Activated naive CD4-positive, alpha-beta T cell treated with anti-CD3 and anti-CD28 coated beads for 36 hours (primary cell): ENCODE measurements around the gene GPR173. TPM values are rescaled to one million over a fixed set of nuclear protein-coding genes. Genes with fewer than 3 reads are reported as not detected.

Source experiments
- CTCF ChIA-PET: fragments of 350-600 bp; sonication (Branson Sonifier 250); formaldehyde crosslinking; loops from one replicate; lab custom pipeline; 2021; ENCODE audit warnings: antibody characterized with exemption; lab: Charles Lee
- DNase-seq: peaks from one replicate; pipeline ENCODE4 v3.0.0-alpha.2; 2020
- H3K27ac Mint-ChIP-seq: one replicate; pipeline ENCODE4 v1.8.0; 2021; ENCODE audit warnings: mild to moderate bottlenecking, mixed read lengths
- H3K27me3 Mint-ChIP-seq: one replicate; pipeline ENCODE4 v1.8.0; 2021; ENCODE audit warnings: low read depth, mixed read lengths
- H3K36me3 Mint-ChIP-seq: one replicate; pipeline ENCODE4 v1.8.0; 2021; ENCODE audit warnings: low read depth, mixed read lengths
- H3K4me1 Mint-ChIP-seq: one replicate; pipeline ENCODE4 v1.8.0; 2021; ENCODE audit warnings: low read depth, mixed read lengths
- H3K4me3 Mint-ChIP-seq: one replicate; pipeline ENCODE4 v1.8.0; 2021; ENCODE audit warnings: mild to moderate bottlenecking, moderate library complexity, mixed read lengths
- H3K9me3 Mint-ChIP-seq: one replicate; pipeline ENCODE4 v1.8.0; 2021; ENCODE audit warnings: mixed read lengths
- intact Hi-C: fragments of 100-400 bp; cut with micrococcal nuclease; formaldehyde crosslinking; loops from one replicate; pipeline ENCODE4 v1.15.1; 2023
- total RNA-seq, 2 experiments: library from RNA; stranded (reverse); gene quantifications; one replicate each; pipeline ENCODE4 v1.2.3, GENCODE V29; 2021

GPR173 gene
- total RNA-seq, 2 experiments from 2014 or later = 0.05 TPM; not detected in 1

- H3K27ac Mint-ChIP-seq = peak overlapping the region; percentile 85
- H3K9me3 Mint-ChIP-seq = no peaks in the 10 kb centered on the region
- peaks cover 36% of the 10 kb centered on the region for H3K36me3 Mint-ChIP-seq
- no peak for DNase-seq
- H3K4me3 Mint-ChIP-seq = peak overlapping the region; percentile 23
- H3K4me1 Mint-ChIP-seq = peaks cover 66% of the 10 kb centered on the region
- intact Hi-C loops = loop anchor here (10.0 kb wide), 2 partner anchors 631 to 1189 kb away; partner anchors contain the start of gene MAGED1
- H3K27me3 Mint-ChIP-seq = no peaks in the 10 kb centered on the region
- CTCF ChIA-PET = no interaction called here
These were observed 35.5 kb downstream of the GPR173 start for GRCh38 chrX:53084043-53084570.

GRCh38 chrX:53084863-53085262, 36.3 kb downstream of the GPR173 start:
- Mint-ChIP-seq H3K27me3 (no peaks in the 10 kb centered on the region), H3K9me3 (no peaks in the 10 kb centered on the region), H3K27ac (no peak overlapping the region), H3K36me3 (peaks cover 36% of the 10 kb centered on the region), H3K4me3 (no peak overlapping the region), H3K4me1 (peaks cover 69% of the 10 kb centered on the region)
- intact Hi-C loops = loop anchor here (10.0 kb wide), 2 partner anchors 630 to 1190 kb away; partner anchors contain the start of gene MAGED1
- no peak for DNase-seq
- CTCF ChIA-PET = no interaction called here

- Mint-ChIP-seq H3K36me3 (peaks cover 36% of the 10 kb centered on the region), H3K4me1 (peaks cover 67% of the 10 kb centered on the region), H3K4me3 (no peak overlapping the region), H3K27ac (peak overlapping the region; percentile 70), H3K9me3 (no peaks in the 10 kb centered on the region), H3K27me3 (no peaks in the 10 kb centered on the region)
- DNase-seq = no peak
- intact Hi-C loops = loop anchor here (10.0 kb wide), 2 partner anchors 629 to 1191 kb away; partner anchors contain the start of gene MAGED1
- CTCF ChIA-PET = no interaction called here
These were observed 37.2 kb downstream of the GPR173 start for GRCh38 chrX:53085661-53086229.

GRCh38 chrX:53086464-53086863, 37.9 kb downstream of the GPR173 start:
- intact Hi-C loops = loop anchor here (10.0 kb wide), 2 partner anchors 628 to 1192 kb away; partner anchors contain the start of gene MAGED1
- Mint-ChIP-seq H3K27ac (peak overlapping the region; percentile 70), H3K4me3 (no peak overlapping the region), H3K36me3 (peaks cover 36% of the 10 kb centered on the region), H3K4me1 (peaks cover 64% of the 10 kb centered on the region), H3K9me3 (no peaks in the 10 kb centered on the region), H3K27me3 (no peaks in the 10 kb centered on the region)
- CTCF ChIA-PET = no interaction called here
- DNase-seq = no peak

DNA sequence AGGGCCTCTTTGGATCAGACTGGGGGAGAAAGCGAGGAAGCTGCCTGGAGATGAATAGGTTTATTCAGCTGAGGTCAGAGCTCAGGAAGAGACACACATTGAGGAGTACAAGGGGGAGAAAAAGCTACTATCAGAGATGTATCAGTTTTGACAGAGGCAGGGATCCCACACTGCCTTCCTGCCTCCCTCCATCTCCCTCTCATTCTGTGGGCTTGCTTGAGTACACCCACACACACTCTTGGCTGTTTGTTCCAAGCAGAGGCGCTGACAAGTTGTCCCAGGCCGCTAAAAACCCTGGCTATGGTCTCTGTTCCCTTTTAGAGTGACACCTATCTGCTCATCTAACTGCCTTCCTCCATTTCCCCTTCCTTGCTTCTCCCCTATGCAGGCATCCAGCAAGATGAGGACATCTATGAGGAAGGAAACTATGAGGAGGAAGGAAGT, 38.8 kb downstream of the GPR173 start:
- no peak for DNase-seq
- no peaks in the 10 kb centered on the region for H3K27me3 Mint-ChIP-seq
- H3K4me3 Mint-ChIP-seq = peak overlapping the region; percentile 17
- peak overlapping the region; percentile 93 for H3K27ac Mint-ChIP-seq
- intact Hi-C loops = loop anchor here (10.0 kb wide), 2 partner anchors 627 to 1193 kb away; partner anchors contain the start of gene MAGED1
- H3K36me3 Mint-ChIP-seq = peaks cover 36% of the 10 kb centered on the region
- H3K9me3 Mint-ChIP-seq = no peaks in the 10 kb centered on the region
- CTCF ChIA-PET = interaction anchor here (0.6 kb wide), 1 partner anchor 15 kb away, joined by 3 read pairs; no protein-coding TSS in a partner anchor
- H3K4me1 Mint-ChIP-seq = peaks cover 64% of the 10 kb centered on the region

- peaks cover 29% of the 10 kb centered on the region for H3K36me3 Mint-ChIP-seq
These were observed 39.8 kb downstream of the GPR173 start for GRCh38 chrX:53088136-53088974.

GRCh38 chrX:53089224-53089842, 40.7 kb downstream of the GPR173 start:
- Mint-ChIP-seq H3K4me1 (peaks cover 48% of the 10 kb centered on the region), H3K9me3 (no peaks in the 10 kb centered on the region), H3K27me3 (no peaks in the 10 kb centered on the region), H3K4me3 (peak overlapping the region; percentile 79), H3K27ac (peak overlapping the region; percentile 93), H3K36me3 (peaks cover 22% of the 10 kb centered on the region)
- CTCF ChIA-PET = interaction anchor here (0.6 to 4.1 kb wide), 2 partner anchors 18 to 99 kb away, joined by 3 to 30 read pairs; no protein-coding TSS in a partner anchor
- intact Hi-C loops = loop anchor here (1.0 to 10.0 kb wide), 3 partner anchors 18 to 1195 kb away; partner anchors contain the start of gene MAGED1
- DNase-seq = peak; percentile 50

More at GRCh38 chrX:53088136-53088974, 39.8 kb downstream of the GPR173 start:
- Mint-ChIP-seq H3K4me3 (peak overlapping the region; percentile 79), H3K4me1 (peaks cover 58% of the 10 kb centered on the region), H3K27me3 (no peaks in the 10 kb centered on the region), H3K27ac (peak overlapping the region; percentile 93), H3K9me3 (no peaks in the 10 kb centered on the region)
- peak; percentile 85 for DNase-seq
- intact Hi-C loops = loop anchor here (10.0 kb wide), 2 partner anchors 626 to 1194 kb away; partner anchors contain the start of gene MAGED1
- CTCF ChIA-PET = interaction anchor here (0.6 to 4.1 kb wide), 3 partner anchors 10 to 18 kb away, joined by 3 to 30 read pairs (median 3); no protein-coding TSS in a partner anchor

DNA sequence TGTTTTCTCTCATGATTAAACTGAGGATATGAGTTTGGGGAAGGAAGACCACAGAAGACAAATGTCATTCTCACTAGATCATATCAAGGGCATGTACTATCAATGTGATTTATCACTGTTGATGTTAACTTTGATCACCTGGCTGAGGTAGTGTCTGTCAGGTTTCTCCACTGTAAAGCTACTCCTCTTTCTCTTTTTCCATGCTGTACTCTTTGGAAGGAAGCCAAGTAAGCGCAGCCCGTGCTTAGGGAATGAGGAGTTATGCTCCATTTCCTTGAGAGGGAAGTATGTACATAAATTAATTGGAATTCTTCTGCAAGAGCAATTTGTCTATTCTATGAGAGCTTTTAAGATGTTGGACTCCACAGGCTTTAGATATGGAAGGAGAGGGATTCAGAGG, 41.3 kb downstream of the GPR173 start:
- peaks cover 16% of the 10 kb centered on the region for H3K36me3 Mint-ChIP-seq
- DNase-seq = no peak
- H3K27me3 Mint-ChIP-seq = no peaks in the 10 kb centered on the region
- no peak overlapping the region for H3K27ac Mint-ChIP-seq
- CTCF ChIA-PET = interaction anchor here (0.6 to 4.1 kb wide), 2 partner anchors 19 to 100 kb away, joined by 3 to 30 read pairs; no protein-coding TSS in a partner anchor
- peaks cover 45% of the 10 kb centered on the region for H3K4me1 Mint-ChIP-seq
- intact Hi-C loops = loop anchor here (1.0 to 10.0 kb wide), 7 partner anchors 19 to 1717 kb away; partner anchors contain the start of genes MAGED1, MAGED2, RIBC1 and SMC1A
- no peak overlapping the region for H3K4me3 Mint-ChIP-seq
- H3K9me3 Mint-ChIP-seq = no peaks in the 10 kb centered on the region

- H3K27me3 Mint-ChIP-seq = no peaks in the 10 kb centered on the region
- intact Hi-C loops = loop anchor here (5.0 to 10.0 kb wide), 4 partner anchors 331 to 1716 kb away; partner anchors contain the start of genes MAGED2, RIBC1 and SMC1A
- CTCF ChIA-PET = interaction anchor here (4.1 kb wide), 1 partner anchor 20 kb away, joined by 30 read pairs; no protein-coding TSS in a partner anchor
- H3K27ac Mint-ChIP-seq = no peak overlapping the region
- H3K4me3 Mint-ChIP-seq = no peak overlapping the region
- no peak for DNase-seq
- H3K9me3 Mint-ChIP-seq = no peaks in the 10 kb centered on the region
- peaks cover 6% of the 10 kb centered on the region for H3K36me3 Mint-ChIP-seq
- peaks cover 38% of the 10 kb centered on the region for H3K4me1 Mint-ChIP-seq
These were observed 42.8 kb downstream of the GPR173 start for GRCh38 chrX:53091354-53091753.

- intact Hi-C loops = loop anchor here (1.0 to 10.0 kb wide), 7 partner anchors 11 to 1714 kb away; partner anchors contain the start of genes KDM5C, MAGED2, RIBC1 and SMC1A
- peak; percentile 86 for DNase-seq
- H3K9me3 Mint-ChIP-seq = no peaks in the 10 kb centered on the region
- peak overlapping the region; percentile 91 for H3K27ac Mint-ChIP-seq
- peak overlapping the region; percentile 91 for H3K4me3 Mint-ChIP-seq
- CTCF ChIA-PET = no interaction called here
- peaks cover 3% of the 10 kb centered on the region for H3K36me3 Mint-ChIP-seq
- no peaks in the 10 kb centered on the region for H3K27me3 Mint-ChIP-seq
- peaks cover 20% of the 10 kb centered on the region for H3K4me1 Mint-ChIP-seq
These were observed 44.6 kb downstream of the GPR173 start for GRCh38 chrX:53093177-53093655.
